ENCODE results near the gene BAHCC1. TPM values are rescaled to one million over a fixed set of nuclear protein-coding genes. Genes with fewer than 3 reads are reported as not detected.

BAHCC1 gene
- total RNA-seq, 2 donors from 2014 or later = 12.2 to 14.2 TPM

GRCh38 chr17:81365601-81366585, 29.4 kb upstream of the BAHCC1 start:
- intact Hi-C loops (cut with DNase I, micrococcal nuclease) = no loop called here
- ATAC-seq (peak; percentile 86), DNase-seq (peak; percentile 79 to 89)

GRCh38 chr17:81366648-81367047, 28.6 kb upstream of the BAHCC1 start:
- ATAC-seq = no peak
- no peak for DNase-seq
- intact Hi-C loops (cut with DNase I, micrococcal nuclease) = no loop called here

- no peak for DNase-seq
- intact Hi-C loops (cut with DNase I, micrococcal nuclease) = no loop called here
- ATAC-seq = no peak
Measured at GRCh38 chr17:81367171-81367570, 28.1 kb upstream of the BAHCC1 start.

GRCh38 chr17:81368161-81369022, 26.9 kb upstream of the BAHCC1 start:
- no peak for ATAC-seq
- no peak for DNase-seq
- intact Hi-C loops (cut with DNase I, micrococcal nuclease) = no loop called here

GRCh38 chr17:81370294-81370693, 25.0 kb upstream of the BAHCC1 start:
- DNase-seq = no peak
- ATAC-seq = no peak
- intact Hi-C loops (cut with DNase I, micrococcal nuclease) = no loop called here

GRCh38 chr17:81371910-81372760, 23.1 kb upstream of the BAHCC1 start:
- DNase-seq = peak in 1 of 2 donors; percentile 48
- peak; percentile 75 for ATAC-seq

GRCh38 chr17:81373536-81374160, 21.6 kb upstream of the BAHCC1 start:
- intact Hi-C loops (cut with DNase I, micrococcal nuclease) = no loop called here
- DNase-seq (no peak), ATAC-seq (no peak)

More at GRCh38 chr17:81371910-81372760, 23.1 kb upstream of the BAHCC1 start:
- intact Hi-C loops (cut with DNase I, micrococcal nuclease) = no loop called here

- DNase-seq (no peak), ATAC-seq (no peak)
- intact Hi-C loops (cut with DNase I, micrococcal nuclease) = no loop called here
Measured at GRCh38 chr17:81374890-81375289, 20.4 kb upstream of the BAHCC1 start.

GRCh38 chr17:81376946-81377714, 18.1 kb upstream of the BAHCC1 start:
- intact Hi-C loops (cut with DNase I, micrococcal nuclease) = no loop called here
- ATAC-seq = no peak

GRCh38 chr17:81378941-81379511, 16.2 kb upstream of the BAHCC1 start:
- intact Hi-C loops (cut with DNase I, micrococcal nuclease) = no loop called here
- DNase-seq (no peak), ATAC-seq (peak; percentile 2)

More at GRCh38 chr17:81376946-81377714, 18.1 kb upstream of the BAHCC1 start:
- no peak for DNase-seq

- DNase-seq (peak; percentile 81 to 82), ATAC-seq (peak; percentile 97)
- intact Hi-C loops (cut with DNase I, micrococcal nuclease) = no loop called here
Measured at GRCh38 chr17:81379523-81379942, 15.7 kb upstream of the BAHCC1 start.

- ATAC-seq = no peak
- no peak for DNase-seq
- intact Hi-C loops (cut with DNase I, micrococcal nuclease) = no loop called here
Measured at GRCh38 chr17:81380131-81380530, 15.1 kb upstream of the BAHCC1 start.

- intact Hi-C loops (cut with DNase I, micrococcal nuclease) = no loop called here
- DNase-seq (no peak), ATAC-seq (no peak)
Measured at GRCh38 chr17:81380666-81381518, 14.4 kb upstream of the BAHCC1 start.

GRCh38 chr17:81381632-81382577, 13.4 kb upstream of the BAHCC1 start:
- intact Hi-C loops (cut with DNase I, micrococcal nuclease) = no loop called here
- no peak for DNase-seq
- ATAC-seq = no peak

- DNase-seq = no peak
- intact Hi-C loops (cut with DNase I, micrococcal nuclease) = no loop called here
- no peak for ATAC-seq
Measured at GRCh38 chr17:81382851-81383250, 12.4 kb upstream of the BAHCC1 start.

All from left colon (tissue), 2 donors.